Nephron (organoid): ENCODE results near the gene SLC9A1.

Source experiments
- H3K27ac Mint-ChIP-seq, 3 experiments: 2 replicates each; pipeline ENCODE4 v1.8.0; 2020; ENCODE audit warnings: mixed read lengths in 3 of 3, mild to moderate bottlenecking in 2 of 3, moderate library complexity in 1 of 3
- H3K27me3 Mint-ChIP-seq: 2 replicates; pipeline ENCODE4 v1.8.0; 2021; ENCODE audit warnings: low read depth, mild to moderate bottlenecking, moderate library complexity, mixed read lengths
- H3K36me3 Mint-ChIP-seq: 2 replicates; pipeline ENCODE4 v1.8.0; 2020; ENCODE audit warnings: low read depth, mixed read lengths
- H3K4me1 Mint-ChIP-seq: 2 replicates; pipeline ENCODE4 v1.8.0; 2020; ENCODE audit warnings: mixed read lengths
- H3K4me3 Mint-ChIP-seq, 3 experiments: 2 replicates each; pipeline ENCODE4 v1.8.0; 2020; ENCODE audit warnings: mild to moderate bottlenecking in 3 of 3, mixed read lengths in 3 of 3, moderate library complexity in 2 of 3
- H3K9me3 Mint-ChIP-seq: 2 replicates; pipeline ENCODE4 v1.8.0; 2020; ENCODE audit warnings: mixed read lengths
- TF ChIP-seq, protein P1 (sequence below), 3 experiments: fragments of 200-600 bp; sonication (generic); IDR thresholded peaks; one replicate each; pipeline ENCODE4 v1.5.0; 2021; ENCODE audit warnings: antibody characterized with exemption in 3 of 3; ENCODE audit not compliant: unreplicated experiment in 3 of 3

The SLC9A1 gene

GRCh38 chr1:27108588-27108987, 46.3 kb downstream of the SLC9A1 start:
- H3K36me3 Mint-ChIP-seq, result peaks cover 9% of the 10 kb centered on the region
- no peak overlapping the region for H3K27ac Mint-ChIP-seq
- no peaks in the 10 kb centered on the region for H3K27me3 Mint-ChIP-seq
- TF ChIP-seq, protein P1, sequence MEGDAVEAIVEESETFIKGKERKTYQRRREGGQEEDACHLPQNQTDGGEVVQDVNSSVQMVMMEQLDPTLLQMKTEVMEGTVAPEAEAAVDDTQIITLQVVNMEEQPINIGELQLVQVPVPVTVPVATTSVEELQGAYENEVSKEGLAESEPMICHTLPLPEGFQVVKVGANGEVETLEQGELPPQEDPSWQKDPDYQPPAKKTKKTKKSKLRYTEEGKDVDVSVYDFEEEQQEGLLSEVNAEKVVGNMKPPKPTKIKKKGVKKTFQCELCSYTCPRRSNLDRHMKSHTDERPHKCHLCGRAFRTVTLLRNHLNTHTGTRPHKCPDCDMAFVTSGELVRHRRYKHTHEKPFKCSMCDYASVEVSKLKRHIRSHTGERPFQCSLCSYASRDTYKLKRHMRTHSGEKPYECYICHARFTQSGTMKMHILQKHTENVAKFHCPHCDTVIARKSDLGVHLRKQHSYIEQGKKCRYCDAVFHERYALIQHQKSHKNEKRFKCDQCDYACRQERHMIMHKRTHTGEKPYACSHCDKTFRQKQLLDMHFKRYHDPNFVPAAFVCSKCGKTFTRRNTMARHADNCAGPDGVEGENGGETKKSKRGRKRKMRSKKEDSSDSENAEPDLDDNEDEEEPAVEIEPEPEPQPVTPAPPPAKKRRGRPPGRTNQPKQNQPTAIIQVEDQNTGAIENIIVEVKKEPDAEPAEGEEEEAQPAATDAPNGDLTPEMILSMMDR (IDR thresholded peaks at IDR 0.05; ENCODE audit: unreplicated experiment in 3 of 3), result no peak
- H3K9me3 Mint-ChIP-seq, result no peaks in the 10 kb centered on the region
- H3K4me3 Mint-ChIP-seq, result no peak overlapping the region
- H3K4me1 Mint-ChIP-seq, result peaks cover 26% of the 10 kb centered on the region

GRCh38 chr1:27106561-27107323, 48.2 kb downstream of the SLC9A1 start:
- H3K36me3 Mint-ChIP-seq, result peaks cover 5% of the 10 kb centered on the region
- no peak overlapping the region for H3K4me3 Mint-ChIP-seq
- TF ChIP-seq, protein P1 (IDR thresholded peaks at IDR 0.05; ENCODE audit: unreplicated experiment in 3 of 3), result no peak
- no peaks in the 10 kb centered on the region for H3K27me3 Mint-ChIP-seq
- H3K27ac Mint-ChIP-seq, result peak overlapping the region; percentile 16 to 50 (median 30)
- H3K9me3 Mint-ChIP-seq, result no peaks in the 10 kb centered on the region
- H3K4me1 Mint-ChIP-seq, result peaks cover 13% of the 10 kb centered on the region

DNA sequence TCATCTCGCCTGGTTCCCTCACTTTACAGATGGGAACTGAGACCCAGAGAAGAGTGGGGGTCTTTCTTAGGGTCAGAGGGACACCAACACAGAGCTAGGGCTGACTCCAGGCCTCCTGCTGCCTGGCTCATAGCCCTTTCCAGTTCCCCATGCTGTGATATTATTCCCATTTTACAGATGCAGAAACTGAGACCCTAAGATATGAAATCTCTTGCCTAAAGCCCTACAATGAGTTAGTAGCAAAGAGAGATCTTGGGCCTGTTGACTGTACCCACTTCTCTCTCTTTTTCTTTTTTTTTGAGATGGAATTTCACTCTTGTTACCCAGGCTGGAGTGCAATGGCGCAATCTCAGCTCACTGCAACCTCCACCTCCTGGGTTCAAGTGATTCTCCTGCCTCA, 49.9 kb downstream of the SLC9A1 start:
- no peaks in the 10 kb centered on the region for H3K27me3 Mint-ChIP-seq
- H3K27ac Mint-ChIP-seq, result no peak overlapping the region
- TF ChIP-seq, protein P1 (IDR thresholded peaks at IDR 0.05; ENCODE audit: unreplicated experiment in 3 of 3), result no peak
- peaks cover 5% of the 10 kb centered on the region for H3K4me1 Mint-ChIP-seq
- no peaks in the 10 kb centered on the region for H3K9me3 Mint-ChIP-seq
- H3K36me3 Mint-ChIP-seq, result peaks cover 5% of the 10 kb centered on the region
- H3K4me3 Mint-ChIP-seq, result no peak overlapping the region

GRCh38 chr1:27103498-27103897, 51.4 kb downstream of the SLC9A1 start:
- Mint-ChIP-seq H3K4me1 (peaks cover 14% of the 10 kb centered on the region), H3K27me3 (no peaks in the 10 kb centered on the region), H3K4me3 (no peak overlapping the region), H3K27ac (peak overlapping the region in 1 of 3 experiments; percentile 62), H3K36me3 (no peaks in the 10 kb centered on the region), H3K9me3 (no peaks in the 10 kb centered on the region)
- TF ChIP-seq, protein P1 (IDR thresholded peaks at IDR 0.05; ENCODE audit: unreplicated experiment in 3 of 3), result no peak

- Mint-ChIP-seq H3K4me1 (peaks cover 16% of the 10 kb centered on the region), H3K9me3 (no peaks in the 10 kb centered on the region)
Measured at GRCh38 chr1:27102707-27103468, 52.0 kb downstream of the SLC9A1 start.

More at GRCh38 chr1:27102707-27103468, 52.0 kb downstream of the SLC9A1 start:
- no peaks in the 10 kb centered on the region for H3K27me3 Mint-ChIP-seq
- peak overlapping the region in 2 of 3 experiments; percentile 57 to 62 for H3K27ac Mint-ChIP-seq
- H3K4me3 Mint-ChIP-seq, result no peak overlapping the region
- no peaks in the 10 kb centered on the region for H3K36me3 Mint-ChIP-seq
- TF ChIP-seq, protein P1 (IDR thresholded peaks at IDR 0.05; ENCODE audit: unreplicated experiment in 3 of 3), result peak; percentile 94 to 98 (median 95)
